Tibial nerve (tissue), 4 donors: Measurements from ENCODE around the gene ALDH7A1.

Source experiments
- EP300 ChIP-seq, 2 donors: sonication (generic); formaldehyde crosslinking; IDR thresholded peaks; one replicate each; pipeline ENCODE4 v1.6.1; 2017; ENCODE audit warnings: antibody characterized with exemption in 2 of 2, mild to moderate bottlenecking in 1 of 2
- POLR2A ChIP-seq, 2 donors: fragments of 450-650 bp; IDR thresholded peaks; one replicate each; pipeline ENCODE4 v1.6.1; 2017; ENCODE audit warnings: antibody characterized with exemption in 2 of 2, mild to moderate bottlenecking in 2 of 2, moderate library complexity in 2 of 2
- TF ChIP-seq, protein P1 (sequence below), 5 experiments: fragments of 200-600 bp in 3 of 5; fragments of 450-650 bp in 2 of 5; sonication (generic) in 3 of 5; IDR thresholded peaks; one replicate each; pipeline ENCODE4 v1.5.1; 2016 to 2019; ENCODE audit warnings: antibody characterized with exemption in 5 of 5, mild to moderate bottlenecking in 3 of 5, moderate library complexity in 2 of 5

DNA sequence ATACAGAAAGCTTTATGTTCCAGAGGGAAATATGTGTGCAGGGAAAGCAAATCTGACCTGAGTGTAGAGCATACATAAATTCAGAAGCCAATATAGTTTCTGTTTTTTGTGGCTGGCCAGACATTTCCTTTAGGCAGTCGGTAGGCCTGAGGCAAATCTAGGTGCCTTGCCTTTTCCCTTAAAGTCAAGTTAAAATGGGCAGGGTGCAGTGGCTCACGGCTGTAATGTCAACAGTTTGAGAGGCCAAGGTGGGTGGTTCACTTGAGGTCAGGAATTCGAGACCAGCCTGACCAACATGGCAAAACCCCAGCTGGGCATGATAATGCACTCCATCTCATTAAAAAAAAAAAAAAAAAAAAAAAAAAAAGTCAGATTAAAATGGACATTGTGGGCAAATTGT, 36.9 kb upstream of the ALDH7A1 start:
- TF ChIP-seq, protein P1, sequence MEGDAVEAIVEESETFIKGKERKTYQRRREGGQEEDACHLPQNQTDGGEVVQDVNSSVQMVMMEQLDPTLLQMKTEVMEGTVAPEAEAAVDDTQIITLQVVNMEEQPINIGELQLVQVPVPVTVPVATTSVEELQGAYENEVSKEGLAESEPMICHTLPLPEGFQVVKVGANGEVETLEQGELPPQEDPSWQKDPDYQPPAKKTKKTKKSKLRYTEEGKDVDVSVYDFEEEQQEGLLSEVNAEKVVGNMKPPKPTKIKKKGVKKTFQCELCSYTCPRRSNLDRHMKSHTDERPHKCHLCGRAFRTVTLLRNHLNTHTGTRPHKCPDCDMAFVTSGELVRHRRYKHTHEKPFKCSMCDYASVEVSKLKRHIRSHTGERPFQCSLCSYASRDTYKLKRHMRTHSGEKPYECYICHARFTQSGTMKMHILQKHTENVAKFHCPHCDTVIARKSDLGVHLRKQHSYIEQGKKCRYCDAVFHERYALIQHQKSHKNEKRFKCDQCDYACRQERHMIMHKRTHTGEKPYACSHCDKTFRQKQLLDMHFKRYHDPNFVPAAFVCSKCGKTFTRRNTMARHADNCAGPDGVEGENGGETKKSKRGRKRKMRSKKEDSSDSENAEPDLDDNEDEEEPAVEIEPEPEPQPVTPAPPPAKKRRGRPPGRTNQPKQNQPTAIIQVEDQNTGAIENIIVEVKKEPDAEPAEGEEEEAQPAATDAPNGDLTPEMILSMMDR (IDR thresholded peaks at IDR 0.05) = no peak
- TF ChIP-seq POLR2A (IDR thresholded peaks at IDR 0.05) = no peak
- no peak for TF ChIP-seq EP300 (IDR thresholded peaks at IDR 0.05)
